ENCODE results near the gene EXOC1L. TPM values are rescaled to one million over a fixed set of nuclear protein-coding genes. Genes with fewer than 3 reads are reported as not detected.

The EXOC1L gene
- total RNA-seq, 1 donor, result not detected

- no peak for TF ChIP-seq CTCF (IDR thresholded peaks at IDR 0.05; ENCODE audit: insufficient read depth, low read depth, low read length)
- no peak for DNase-seq (ENCODE audit: low read depth)
- no peak overlapping the region for H3K4me3 ChIP-seq (ENCODE audit: low read depth, low read length)
Measured at GRCh38 chr4:55864577-55865223, 45.1 kb downstream of the EXOC1L start.

DNA sequence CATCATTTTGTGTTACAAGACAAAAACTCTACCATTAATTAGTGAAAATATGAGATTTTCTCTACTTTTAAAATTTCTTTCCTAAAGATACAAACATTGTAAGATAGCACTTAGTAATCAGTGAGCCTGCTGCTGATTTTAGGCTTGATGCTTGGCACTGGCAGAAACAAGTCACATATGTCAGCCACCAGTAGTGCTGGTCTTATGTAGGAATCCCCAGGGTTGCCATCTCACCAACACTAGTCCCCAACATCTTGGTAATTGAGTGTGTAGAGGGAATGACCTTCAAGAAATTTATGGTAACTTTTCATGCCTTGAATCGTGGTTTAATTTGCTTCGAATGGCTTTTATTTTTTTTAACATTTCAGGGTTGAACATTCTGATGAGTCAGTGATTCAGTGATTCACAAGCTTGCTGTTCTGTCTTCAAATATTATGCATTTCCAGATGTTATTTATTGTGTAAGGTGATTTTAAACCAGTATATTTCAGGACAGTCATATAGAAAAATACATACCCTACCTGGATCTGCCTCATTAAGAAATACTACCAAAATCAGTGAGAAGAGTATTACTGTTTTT, 45.7 kb downstream of the EXOC1L start:
- no peak for TF ChIP-seq CTCF (IDR thresholded peaks at IDR 0.05; ENCODE audit: insufficient read depth, low read depth, low read length)
- DNase-seq (ENCODE audit: low read depth), result peak; percentile 59
- no peak overlapping the region for H3K4me3 ChIP-seq (ENCODE audit: low read depth, low read length)

DNA sequence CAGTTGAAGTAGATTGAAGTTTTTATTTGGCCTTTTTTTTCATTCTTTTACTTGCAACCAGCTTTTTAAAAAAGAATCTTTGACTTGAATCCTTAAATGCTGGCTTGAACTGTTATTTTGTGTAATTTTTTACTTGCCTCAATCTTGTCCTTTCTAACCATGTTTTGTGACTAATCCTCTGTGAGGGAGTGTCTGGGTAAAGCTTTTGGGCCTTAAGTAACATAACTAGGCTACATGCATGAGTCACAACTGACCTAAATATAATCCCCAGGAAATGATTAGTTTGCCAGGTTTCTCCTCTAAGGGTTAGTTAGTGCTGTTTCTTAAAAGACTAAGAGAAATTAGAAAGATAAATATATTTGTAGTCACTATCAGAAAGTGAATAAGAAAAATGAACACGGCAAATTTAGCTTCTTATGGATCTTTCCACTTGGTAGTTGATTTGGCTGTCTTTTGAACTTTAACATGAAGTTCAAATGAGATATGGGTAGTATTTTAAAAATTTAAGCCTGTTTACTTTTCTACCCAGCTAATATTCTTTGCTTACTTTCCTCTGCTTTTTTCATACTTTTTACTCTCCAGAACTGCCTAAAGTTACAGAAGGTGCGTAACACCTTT, 46.8 kb downstream of the EXOC1L start:
- peak; percentile 96 for DNase-seq (ENCODE audit: low read depth)
- H3K4me3 ChIP-seq (ENCODE audit: low read depth, low read length), result no peak overlapping the region
- TF ChIP-seq CTCF (IDR thresholded peaks at IDR 0.05; ENCODE audit: insufficient read depth, low read depth, low read length), result no peak

DNA sequence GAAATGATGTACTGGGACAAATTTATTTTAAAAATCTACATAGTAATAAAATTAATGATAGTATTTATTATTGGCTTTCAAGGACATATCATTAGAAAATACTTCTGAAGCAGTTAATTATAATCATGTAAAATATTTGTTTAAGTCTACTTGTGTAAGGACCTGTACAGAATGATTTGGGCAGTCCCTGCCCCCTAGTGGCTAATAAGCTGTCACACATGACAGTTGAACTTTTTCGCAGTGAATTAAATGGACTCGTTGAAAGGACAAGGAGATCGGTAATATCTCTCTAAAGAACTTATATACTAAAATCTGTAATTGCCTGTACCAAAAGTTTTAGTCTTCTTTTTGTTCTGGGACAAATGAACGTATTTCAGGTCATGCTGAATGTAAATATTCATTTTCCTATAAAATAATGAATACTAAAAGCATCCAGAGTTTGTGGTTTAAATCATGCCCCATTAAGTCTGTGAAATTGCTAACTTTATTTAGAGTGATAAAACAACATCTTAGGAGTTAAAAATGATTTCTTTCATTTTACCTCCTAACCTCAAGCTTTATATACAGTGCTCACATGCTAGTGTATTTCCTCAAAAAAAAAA, 47.5 kb downstream of the EXOC1L start:
- peak; percentile 81 for TF ChIP-seq CTCF (IDR thresholded peaks at IDR 0.05; ENCODE audit: insufficient read depth, low read depth, low read length)
- DNase-seq (ENCODE audit: low read depth), result peak; percentile 79
- H3K4me3 ChIP-seq (ENCODE audit: low read depth, low read length), result no peak overlapping the region

DNA sequence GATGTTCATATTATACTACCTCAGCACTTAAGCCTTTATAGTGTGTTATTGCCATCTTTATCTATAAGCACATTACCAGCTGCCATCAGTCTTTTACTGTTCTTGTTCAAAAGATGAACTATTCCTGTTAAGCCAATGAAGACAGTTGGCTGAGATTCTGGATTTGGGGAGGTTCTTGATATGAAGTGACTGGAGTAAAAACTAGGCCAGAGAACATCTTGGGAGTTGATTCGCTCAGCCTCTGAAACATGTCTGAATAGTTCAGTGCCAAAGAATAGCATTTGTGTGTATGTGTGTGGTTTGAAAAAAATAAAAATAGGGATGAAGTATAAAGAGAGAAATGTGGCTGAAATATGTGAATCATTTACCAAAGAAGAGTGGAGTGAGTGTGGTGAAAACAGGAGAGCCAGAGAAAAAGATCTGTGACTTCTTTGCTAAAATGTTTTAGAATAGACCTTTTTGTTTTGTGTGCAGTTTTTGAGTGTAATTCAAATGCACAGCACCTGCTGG, 49.0 kb downstream of the EXOC1L start:
- H3K4me3 ChIP-seq (ENCODE audit: low read depth, low read length), result no peak overlapping the region
- DNase-seq (ENCODE audit: low read depth), result no peak
- no peak for TF ChIP-seq CTCF (IDR thresholded peaks at IDR 0.05; ENCODE audit: insufficient read depth, low read depth, low read length)

GRCh38 chr4:55871299-55871800, 51.8 kb downstream of the EXOC1L start:
- no peak overlapping the region for H3K4me3 ChIP-seq (ENCODE audit: low read depth, low read length)
- no peak for DNase-seq (ENCODE audit: low read depth)
- no peak for TF ChIP-seq CTCF (IDR thresholded peaks at IDR 0.05; ENCODE audit: insufficient read depth, low read depth, low read length)

All from fibroblast of villous mesenchyme (primary cell).